Activated T-cell treated with anti-CD3 and anti-CD28 coated beads, Interleukin-2, amount 50 U/mL, for 72 hours (primary cell): ENCODE data around the gene RBM42. TPM values are rescaled to one million over a fixed set of nuclear protein-coding genes. Genes with fewer than 3 reads are reported as not detected.

Source experiments
- ATAC-seq, 2 donors: fragments of 150-1000 bp; cut with Tn5 transposase; replicated peaks in 1 of 2; 2 replicates each; pipeline ENCODE4 v1.10.0; 2021; ENCODE audit warnings: moderate library complexity in 2 of 2, mild to moderate bottlenecking in 1 of 2
- DNase-seq, 2 donors: peaks; one replicate each; pipeline ENCODE4 v3.0.0; 2021 to 2022; ENCODE audit warnings: mixed read lengths in 1 of 2
- H3K27ac Mint-ChIP-seq: one replicate; pipeline ENCODE4 v1.8.0; 2022; ENCODE audit warnings: mild to moderate bottlenecking, moderate library complexity, mixed read lengths
- H3K27me3 Mint-ChIP-seq: one replicate; pipeline ENCODE4 v1.8.0; 2022; ENCODE audit warnings: low read depth, mixed read lengths
- H3K36me3 Mint-ChIP-seq, 2 donors: one replicate each; pipeline ENCODE4 v1.8.0; 2022; ENCODE audit warnings: mixed read lengths in 2 of 2, mild to moderate bottlenecking in 1 of 2; ENCODE audit not compliant: insufficient read depth in 2 of 2
- H3K4me1 Mint-ChIP-seq: one replicate; pipeline ENCODE4 v1.8.0; 2022; ENCODE audit warnings: low read depth, mixed read lengths
- H3K4me3 Mint-ChIP-seq, 2 donors: one replicate each; pipeline ENCODE4 v1.8.0; 2022; ENCODE audit warnings: mild to moderate bottlenecking in 2 of 2, mixed read lengths in 2 of 2, moderate library complexity in 2 of 2
- H3K9me3 Mint-ChIP-seq, 2 donors: one replicate each; pipeline ENCODE4 v1.8.0; 2022; ENCODE audit warnings: mixed read lengths in 2 of 2
- total RNA-seq, 2 donors: library from RNA; stranded (reverse); gene quantifications; one replicate each; pipeline ENCODE4 v1.2.3, GENCODE V29; 2022

The RBM42 gene
- total RNA-seq, 2 donors from 2014 or later, result 105 to 130 TPM

GRCh38 chr19:35669566-35669965, 40.7 kb downstream of the RBM42 start:
- no peak for ATAC-seq

GRCh38 chr19:35669974-35670373, 41.1 kb downstream of the RBM42 start:
- no peaks in the 10 kb centered on the region for H3K9me3 Mint-ChIP-seq
- H3K27me3 Mint-ChIP-seq, result peaks cover 41% of the 10 kb centered on the region
- no peak overlapping the region for H3K27ac Mint-ChIP-seq
- peaks cover 10% of the 10 kb centered on the region for H3K4me1 Mint-ChIP-seq
- ATAC-seq, result no peak
- DNase-seq, result no peak
- H3K36me3 Mint-ChIP-seq, result no peaks in the 10 kb centered on the region
- no peak overlapping the region for H3K4me3 Mint-ChIP-seq

More at GRCh38 chr19:35669566-35669965, 40.7 kb downstream of the RBM42 start:
- Mint-ChIP-seq H3K27me3 (peaks cover 41% of the 10 kb centered on the region), H3K27ac (no peak overlapping the region), H3K9me3 (no peaks in the 10 kb centered on the region), H3K4me3 (no peak overlapping the region), H3K4me1 (peaks cover 10% of the 10 kb centered on the region), H3K36me3 (no peaks in the 10 kb centered on the region)
- no peak for DNase-seq

- DNase-seq (no peak), ATAC-seq (no peak)
- H3K9me3 Mint-ChIP-seq, result no peaks in the 10 kb centered on the region
- H3K36me3 Mint-ChIP-seq, result no peaks in the 10 kb centered on the region
- H3K27me3 Mint-ChIP-seq, result peaks cover 41% of the 10 kb centered on the region
- no peak overlapping the region for H3K27ac Mint-ChIP-seq
- no peak overlapping the region for H3K4me3 Mint-ChIP-seq
- H3K4me1 Mint-ChIP-seq, result peaks cover 10% of the 10 kb centered on the region
Measured at GRCh38 chr19:35670686-35671085, 41.9 kb downstream of the RBM42 start.

- Mint-ChIP-seq H3K36me3 (no peaks in the 10 kb centered on the region), H3K27me3 (peaks cover 41% of the 10 kb centered on the region), H3K4me1 (peaks cover 10% of the 10 kb centered on the region), H3K9me3 (no peaks in the 10 kb centered on the region), H3K27ac (no peak overlapping the region), H3K4me3 (no peak overlapping the region)
- ATAC-seq (no peak), DNase-seq (no peak)
Measured at GRCh38 chr19:35671818-35672217, 43.0 kb downstream of the RBM42 start.

GRCh38 chr19:35673121-35673804, 44.4 kb downstream of the RBM42 start:
- peaks cover 10% of the 10 kb centered on the region for H3K4me1 Mint-ChIP-seq
- peaks cover 41% of the 10 kb centered on the region for H3K27me3 Mint-ChIP-seq
- H3K4me3 Mint-ChIP-seq, result peak overlapping the region; percentile 66 to 84
- no peak overlapping the region for H3K27ac Mint-ChIP-seq
- H3K9me3 Mint-ChIP-seq, result no peaks in the 10 kb centered on the region
- ATAC-seq, result peak; percentile 93 to 97
- DNase-seq, result peak; percentile 77 to 79
- H3K36me3 Mint-ChIP-seq, result no peaks in the 10 kb centered on the region

- Mint-ChIP-seq H3K9me3 (no peaks in the 10 kb centered on the region), H3K36me3 (no peaks in the 10 kb centered on the region), H3K27ac (no peak overlapping the region), H3K4me1 (peaks cover 10% of the 10 kb centered on the region), H3K27me3 (peaks cover 23% of the 10 kb centered on the region), H3K4me3 (no peak overlapping the region)
- ATAC-seq (no peak), DNase-seq (no peak)
Measured at GRCh38 chr19:35675589-35676140, 46.8 kb downstream of the RBM42 start.

Other genes starting within 250 kb of the RBM42 start
- not detected for gene FFAR2, start 180.8 kb upstream of the RBM42 start, total RNA-seq
- not detected for gene KRTDAP, start 138.6 kb upstream of the RBM42 start, total RNA-seq
- gene DMKN, start 115.4 kb upstream of the RBM42 start, total RNA-seq, result 1 to 10 TPM; 3.7 to 7.5 TPM
- gene SBSN, start 100.7 kb upstream of the RBM42 start, total RNA-seq, result under 1 TPM in 1 of 2 donors, not detected in 1; 0.21 TPM
- not detected for gene GAPDHS, start 95.6 kb upstream of the RBM42 start, total RNA-seq
- gene TMEM147, start 83.4 kb upstream of the RBM42 start, total RNA-seq, result 10 to 100 TPM; 79.0 to 87.8 TPM
- gene ATP4A, start 65.4 kb upstream of the RBM42 start, total RNA-seq, result not detected
- gene PMIS2, start 42.9 kb upstream of the RBM42 start, total RNA-seq, result not detected
- 10 to 100 TPM; 39.2 to 55.3 TPM for gene HAUS5, start 16.3 kb upstream of the RBM42 start, total RNA-seq
- 1 to 10 TPM; 1.7 to 2.5 TPM for gene ETV2, start 12.7 kb downstream of the RBM42 start, total RNA-seq
- gene COX6B1, start 19.3 kb downstream of the RBM42 start, total RNA-seq, result 100 to 1,000 TPM; 277 to 288 TPM
- gene UPK1A, start 37.5 kb downstream of the RBM42 start, total RNA-seq, result under 1 TPM; 0.86 to 0.93 TPM
- 100 to 1,000 TPM; 147 to 192 TPM for gene ZBTB32, start 75.5 kb downstream of the RBM42 start, total RNA-seq
- 10 to 100 TPM; 63.0 to 71.5 TPM for gene KMT2B, start 89.0 kb downstream of the RBM42 start, total RNA-seq
- 100 to 1,000 TPM; 253 to 274 TPM for gene IGFLR1, start 113.4 kb downstream of the RBM42 start, total RNA-seq
- gene U2AF1L4, start 116.4 kb downstream of the RBM42 start, total RNA-seq, result 10 to 100 TPM; 71.0 to 83.6 TPM
- 10 to 100 TPM; 50.7 to 53.7 TPM for gene PSENEN, start 116.6 kb downstream of the RBM42 start, total RNA-seq
- 10 to 100 TPM; 11.4 to 14.3 TPM for gene LIN37, start 119.5 kb downstream of the RBM42 start, total RNA-seq
- gene HSPB6, start 128.0 kb downstream of the RBM42 start, total RNA-seq, result 1 to 10 TPM; 1.4 to 2.4 TPM
- 10 to 100 TPM; 38.9 to 47.8 TPM for gene PROSER3, start 129.1 kb downstream of the RBM42 start, total RNA-seq
- gene ARHGAP33, start 146.5 kb downstream of the RBM42 start, total RNA-seq, result 10 to 100 TPM; 66.8 to 86.0 TPM
- not detected for gene PRODH2, start 183.8 kb downstream of the RBM42 start, total RNA-seq
- under 1 TPM; 0.22 to 0.74 TPM for gene NPHS1, start 223.5 kb downstream of the RBM42 start, total RNA-seq
- 1 to 10 TPM; 3.0 to 5.6 TPM for gene KIRREL2, start 227.9 kb downstream of the RBM42 start, total RNA-seq
- gene APLP1, start 239.5 kb downstream of the RBM42 start, total RNA-seq, result 1 to 10 TPM; 2.4 to 7.7 TPM